GM18951 (cell line): ENCODE results near the gene TFF3.

Source experiments
- POLR2A ChIP-seq: IDR thresholded peaks from 4 replicates; pipeline ENCODE4 v1.6.1; 2011; ENCODE audit warnings: mild to moderate bottlenecking; ENCODE audit not compliant: insufficient read length, insufficient read depth; ENCODE audit errors: extremely low read depth
- in situ Hi-C: fragments of 300-500 bp; cut with MboI; formaldehyde crosslinking; loops from one replicate; pipeline ENCODE4 v1.12.0; 2022; ENCODE audit warnings: low sequenced_read_pairs, mixed read lengths, inconsistent platforms; ENCODE audit not compliant: unreplicated experiment

TFF3 gene

DNA sequence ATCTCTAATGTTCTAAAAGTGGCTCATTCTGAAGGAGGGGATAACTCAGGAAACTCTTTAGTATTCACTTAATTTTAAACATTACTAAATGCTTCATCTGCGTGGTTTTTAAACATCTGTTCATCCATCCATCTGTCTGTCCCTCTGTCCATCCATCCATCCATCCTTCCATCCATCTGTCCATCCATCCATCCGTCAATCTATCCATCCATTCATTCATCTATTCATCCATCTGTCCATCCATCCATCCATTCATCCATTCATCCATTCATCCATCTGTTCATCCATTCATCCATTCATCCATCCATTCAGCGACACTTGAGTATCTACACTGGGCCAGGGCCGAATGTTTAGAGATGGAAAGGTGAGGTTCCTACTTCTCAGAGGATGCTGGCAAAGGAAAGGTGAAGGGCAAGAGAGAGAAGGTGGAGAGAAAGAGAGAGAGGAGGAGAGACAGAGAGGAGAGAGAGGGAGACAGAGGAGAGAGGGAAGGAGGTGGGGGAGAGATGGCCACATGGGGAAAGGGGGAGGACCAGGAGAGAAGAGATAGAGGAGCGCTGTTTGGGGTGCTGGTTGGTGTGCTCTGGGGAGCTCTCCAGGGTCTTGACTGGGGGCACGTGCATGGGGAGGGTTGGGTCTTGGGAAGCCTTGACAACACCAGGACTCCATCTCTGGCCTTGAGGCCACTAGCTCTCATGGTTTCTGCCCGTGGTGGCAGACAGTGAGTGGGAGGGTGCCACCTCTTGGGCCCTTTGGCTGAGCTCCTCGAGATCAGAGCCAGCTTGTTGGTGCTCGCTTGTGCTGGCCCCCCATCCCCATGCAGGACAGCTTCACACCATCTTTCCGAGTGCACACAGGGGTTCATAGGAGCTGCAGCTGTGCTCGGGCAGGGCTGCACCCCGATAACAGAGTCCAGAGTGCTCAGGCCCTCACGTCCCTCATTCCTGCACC lies 50.7 kb downstream of the TFF3 start:
- in situ Hi-C loops: loop anchor here (10.0 kb wide), 1 partner anchor 90 kb away; no protein-coding TSS in a partner anchor
- TF ChIP-seq POLR2A: no peak

DNA sequence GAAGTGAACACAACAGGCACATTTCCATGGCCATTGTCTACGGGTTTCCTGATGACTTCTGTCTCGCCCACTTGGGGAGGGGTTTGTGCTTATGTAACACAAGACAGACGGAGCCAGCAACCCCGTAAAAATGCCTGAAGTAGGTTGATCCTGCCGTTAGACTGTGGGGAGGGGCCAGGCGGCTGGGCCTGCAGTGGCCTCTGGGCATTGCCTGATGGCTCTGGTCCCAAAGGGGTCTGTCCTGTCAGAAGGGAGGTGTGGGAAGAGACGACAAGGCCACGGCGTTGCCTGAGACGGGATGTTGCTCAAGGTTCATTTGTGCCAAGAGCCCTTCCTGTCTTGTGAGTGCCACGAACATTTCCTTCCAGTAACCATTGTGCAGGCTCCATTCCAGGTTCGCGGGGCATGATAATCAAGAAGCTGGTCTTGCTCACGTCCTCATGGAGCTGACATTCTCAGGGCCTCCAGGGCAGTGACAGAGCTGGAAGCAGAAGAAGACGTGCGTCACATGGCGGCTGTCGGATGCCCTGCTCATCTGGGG lies 51.5 kb downstream of the TFF3 start:
- in situ Hi-C loops: loop anchor here (10.0 kb wide), 1 partner anchor 89 kb away; no protein-coding TSS in a partner anchor
- no peak for TF ChIP-seq POLR2A

DNA sequence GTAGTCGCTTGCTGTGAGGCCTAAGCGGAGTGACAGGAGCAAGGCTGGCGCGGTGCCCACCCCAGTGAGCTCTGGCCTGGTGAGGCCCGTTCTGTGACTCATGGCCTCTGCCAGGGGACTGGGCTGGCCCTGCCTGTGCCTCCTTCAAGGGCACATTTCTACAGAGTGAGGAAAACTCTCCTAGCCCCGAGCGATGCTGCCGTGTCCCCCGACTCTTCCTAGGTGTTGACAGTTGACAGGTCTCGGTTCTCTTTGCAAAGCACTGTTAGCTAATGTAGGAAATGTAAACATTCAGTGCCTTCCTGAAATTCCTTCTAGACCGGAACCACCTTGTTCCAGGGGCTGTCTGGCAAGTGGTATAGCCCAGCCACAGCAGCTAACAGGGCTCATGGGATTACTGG lies 52.4 kb downstream of the TFF3 start:
- in situ Hi-C loops: loop anchor here (10.0 kb wide), 1 partner anchor 88 kb away; no protein-coding TSS in a partner anchor
- no peak for TF ChIP-seq POLR2A

DNA sequence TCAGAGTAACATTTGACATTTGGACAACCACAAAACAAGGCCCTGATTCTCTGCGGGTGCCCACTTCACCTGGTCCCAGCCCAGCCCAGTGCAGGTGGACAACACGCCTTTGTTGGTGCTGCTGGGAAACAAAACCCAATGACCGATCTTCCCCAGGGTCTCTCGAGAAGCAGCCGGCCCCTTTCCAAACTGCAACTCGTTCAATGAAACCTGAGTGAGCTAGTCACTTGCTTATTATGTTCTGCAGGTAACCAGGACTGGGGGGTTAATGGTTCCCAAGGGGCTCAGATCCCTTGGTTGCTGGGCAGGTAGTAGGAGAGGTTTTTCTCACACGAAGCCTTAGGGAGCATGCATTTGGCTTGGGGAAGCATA lies 53.4 kb downstream of the TFF3 start:
- no peak for TF ChIP-seq POLR2A
- in situ Hi-C loops: loop anchor here (10.0 kb wide), 1 partner anchor 87 kb away; no protein-coding TSS in a partner anchor
